Neuronal stem cell (in vitro differentiated cells): ENCODE data around the gene CCNT2.

Experiments used
- DNase-seq: peaks from one replicate; pipeline ENCODE4 v3.0.0-alpha.2; 2013; ENCODE audit warnings: low spot score
- H2AFZ ChIP-seq: one replicate; pipeline ENCODE4 v1.6.1; 2013; ENCODE audit warnings: mild to moderate bottlenecking, low read length, inconsistent platforms
- H2AK5ac ChIP-seq: 2 replicates; pipeline ENCODE4 v1.6.1; 2013; ENCODE audit warnings: low read depth, mild to moderate bottlenecking, inconsistent platforms, low read length, moderate library complexity, mixed read lengths
- H2BK120ac ChIP-seq: 2 replicates; pipeline ENCODE4 v1.6.1; 2013; ENCODE audit warnings: low read depth, mild to moderate bottlenecking, inconsistent platforms, low read length, moderate library complexity, mixed read lengths
- H2BK12ac ChIP-seq: one replicate; pipeline ENCODE4 v1.6.1; 2013; ENCODE audit warnings: low read length, inconsistent platforms
- H2BK15ac ChIP-seq: 2 replicates; pipeline ENCODE4 v1.6.1; 2013; ENCODE audit warnings: mild to moderate bottlenecking, low read length, inconsistent platforms, mixed read lengths
- H2BK5ac ChIP-seq: one replicate; pipeline ENCODE4 v1.6.1; 2013; ENCODE audit warnings: inconsistent platforms, mild to moderate bottlenecking, low read length, moderate library complexity
- H3K14ac ChIP-seq: one replicate; pipeline ENCODE4 v1.6.1; 2013; ENCODE audit warnings: low read length, inconsistent platforms
- H3K18ac ChIP-seq: 2 replicates; pipeline ENCODE4 v1.6.1; 2013; ENCODE audit warnings: low read length, inconsistent platforms
- H3K23ac ChIP-seq: 2 replicates; pipeline ENCODE4 v1.6.1; 2013; ENCODE audit warnings: low read depth, mild to moderate bottlenecking, mixed read lengths, low read length, inconsistent platforms; ENCODE audit not compliant: poor library complexity
- H3K27ac ChIP-seq: replicated peaks from 3 replicates; pipeline ENCODE4 v1.5.1; 2013; ENCODE audit warnings: low read length, inconsistent platforms
- H3K27me3 ChIP-seq, 3 experiments: 2 replicates each; pipeline ENCODE4 v1.6.1; 2013; ENCODE audit warnings: low read length in 3 of 3, mild to moderate bottlenecking in 2 of 3, inconsistent platforms in 1 of 3, low read depth in 1 of 3, mixed read lengths in 1 of 3, moderate library complexity in 1 of 3; ENCODE audit not compliant: control insufficient read depth in 3 of 3, insufficient read depth in 3 of 3
- H3K36me3 ChIP-seq, 2 donors: replicated peaks in 1 of 2; 2 replicates each; pipeline ENCODE4 v1.6.1; 2013; ENCODE audit warnings: low read length in 2 of 2; ENCODE audit not compliant: control insufficient read depth in 2 of 2, insufficient read depth in 2 of 2
- H3K4ac ChIP-seq: 2 replicates; pipeline ENCODE4 v1.6.1; 2013; ENCODE audit warnings: inconsistent platforms, mild to moderate bottlenecking, low read length, moderate library complexity
- H3K4me1 ChIP-seq, 2 donors: 1 replicate in 1 of 2; 2 replicates in 1 of 2; pipeline ENCODE4 v1.6.1; 2013; ENCODE audit warnings: low read length in 2 of 2, low read depth in 1 of 2; ENCODE audit not compliant: control insufficient read depth in 2 of 2, insufficient read depth in 1 of 2
- H3K4me2 ChIP-seq: one replicate; pipeline ENCODE4 v1.6.1; 2013; ENCODE audit warnings: mild to moderate bottlenecking, low read length, inconsistent platforms; ENCODE audit not compliant: insufficient read depth, poor library complexity, severe bottlenecking
- H3K4me3 ChIP-seq, 2 donors: 2 replicates each; pipeline ENCODE4 v1.5.1; 2013; ENCODE audit warnings: low read length in 2 of 2, mild to moderate bottlenecking in 2 of 2, inconsistent platforms in 1 of 2, moderate library complexity in 1 of 2
- H3K79me1 ChIP-seq: one replicate; pipeline ENCODE4 v1.6.1; 2013; ENCODE audit warnings: low read depth, mild to moderate bottlenecking, inconsistent platforms, low read length, moderate library complexity
- H3K9ac ChIP-seq: one replicate; pipeline ENCODE4 v1.6.1; 2013; ENCODE audit warnings: mild to moderate bottlenecking, low read depth, low read length, inconsistent platforms; ENCODE audit not compliant: poor library complexity
- H3K9me3 ChIP-seq, 2 donors: replicated peaks in 1 of 2; 2 replicates each; pipeline versions ENCODE3 to v1.6.1; 2013; ENCODE audit warnings: low read length in 2 of 2, mild to moderate bottlenecking in 2 of 2, inconsistent platforms in 1 of 2, low read depth in 1 of 2, mixed read lengths in 1 of 2, moderate library complexity in 1 of 2; ENCODE audit not compliant: control insufficient read depth in 2 of 2, insufficient read depth in 1 of 2
- H4K8ac ChIP-seq: one replicate; pipeline ENCODE4 v1.6.1; 2013; ENCODE audit warnings: low read depth, mild to moderate bottlenecking, inconsistent platforms, low read length, moderate library complexity
- H4K91ac ChIP-seq: one replicate; pipeline ENCODE4 v1.6.1; 2013; ENCODE audit warnings: low read length, low read depth, mild to moderate bottlenecking, inconsistent platforms; ENCODE audit not compliant: poor library complexity
- WGBS, 2 donors: extraction: QIAGEN DNeasy Blood & Tissue Kit; methylation state at CpG; one replicate each; pipeline ENCODE4 v1.1.7; 2013; ENCODE audit warnings: missing lambda C conversion rate in 2 of 2, mixed read lengths in 1 of 2; ENCODE audit not compliant: insufficient read length in 2 of 2, insufficient replicate concordance in 1 of 2; ENCODE audit errors: extremely low coverage in 2 of 2; 5-methylcytosine and 5-hydroxymethylcytosine counted together

Gene CCNT2

GRCh38 chr2:134882773-134883172 is 35.8 kb upstream of the CCNT2 start:
- H2AFZ ChIP-seq, result no peak overlapping the region
- H2BK5ac ChIP-seq, result no peak overlapping the region
- H3K79me1 ChIP-seq, result no peaks in the 10 kb centered on the region
- H2BK12ac ChIP-seq, result no peak overlapping the region
- no peak overlapping the region for H3K4me3 ChIP-seq
- H3K36me3 ChIP-seq, result no peaks in the 10 kb centered on the region
- H2AK5ac ChIP-seq, result no peak overlapping the region
- no peak overlapping the region for H3K14ac ChIP-seq
- no peak overlapping the region for H2BK120ac ChIP-seq
- H4K91ac ChIP-seq, result no peak overlapping the region
- no peak overlapping the region for H3K18ac ChIP-seq
- H3K4me2 ChIP-seq, result no peak overlapping the region
- H3K9ac ChIP-seq, result no peak overlapping the region
- no peak overlapping the region for H3K27ac ChIP-seq
- no peak overlapping the region for H2BK15ac ChIP-seq
- H3K23ac ChIP-seq, result no peak overlapping the region
- H3K9me3 ChIP-seq, result no peaks in the 10 kb centered on the region
- no peaks in the 10 kb centered on the region for H3K27me3 ChIP-seq
- H3K4ac ChIP-seq, result no peak overlapping the region
- no peak for DNase-seq
- no peak overlapping the region for H4K8ac ChIP-seq
- no peaks in the 10 kb centered on the region for H3K4me1 ChIP-seq

DNA sequence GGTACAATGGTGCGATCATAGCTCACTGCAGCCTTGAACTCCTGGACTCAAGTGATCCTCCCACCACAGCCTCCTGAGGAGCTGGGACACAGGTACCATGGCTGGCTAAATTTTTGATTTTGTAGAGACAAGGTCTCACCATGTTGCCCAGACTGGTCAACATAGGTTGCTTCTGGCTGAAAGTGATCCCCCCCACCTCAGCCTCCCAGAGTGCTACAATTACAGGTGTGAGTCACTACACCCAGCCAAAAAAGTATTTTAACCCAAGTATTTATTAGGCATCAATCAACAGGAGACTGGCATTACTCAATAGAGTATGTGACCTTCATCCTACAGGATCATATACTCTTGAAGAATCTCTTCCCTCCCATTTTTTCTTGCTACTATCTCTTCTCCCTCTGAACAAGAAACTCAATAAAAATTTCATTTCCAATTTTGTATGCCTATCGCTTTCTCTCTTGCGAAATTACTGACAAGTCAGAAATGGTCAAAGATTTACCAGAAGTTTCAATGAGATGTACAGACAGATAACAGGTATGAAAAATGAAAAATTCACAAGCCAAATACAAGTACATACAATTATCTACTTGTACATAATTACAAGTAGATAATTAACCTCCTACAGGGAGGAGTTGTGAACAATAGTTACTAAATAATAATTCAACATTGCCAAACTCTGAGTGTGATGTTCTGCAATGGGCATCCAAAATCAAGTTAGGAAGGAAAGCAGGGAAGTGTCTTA is 34.9 kb upstream of the CCNT2 start:
- Histone ChIP-seq H3K4me3 (no peak overlapping the region), H3K4ac (no peak overlapping the region), H3K27ac (no peak overlapping the region), H3K14ac (no peak overlapping the region), H3K9me3 (no peaks in the 10 kb centered on the region), H3K79me1 (no peaks in the 10 kb centered on the region), H2BK120ac (no peak overlapping the region), H4K91ac (no peak overlapping the region), H2BK15ac (no peak overlapping the region), H3K23ac (no peak overlapping the region), H2BK12ac (no peak overlapping the region), H2BK5ac (no peak overlapping the region), H2AFZ (no peak overlapping the region), H4K8ac (no peak overlapping the region), H3K18ac (no peak overlapping the region), H3K4me1 (no peaks in the 10 kb centered on the region), H3K4me2 (no peak overlapping the region), H3K36me3 (no peaks in the 10 kb centered on the region), H3K9ac (no peak overlapping the region), H2AK5ac (no peak overlapping the region), H3K27me3 (no peaks in the 10 kb centered on the region)
- no CpG with 5 or more reads among the region's 3 CpGs for WGBS, 2 donors
- DNase-seq, result no peak

DNA sequence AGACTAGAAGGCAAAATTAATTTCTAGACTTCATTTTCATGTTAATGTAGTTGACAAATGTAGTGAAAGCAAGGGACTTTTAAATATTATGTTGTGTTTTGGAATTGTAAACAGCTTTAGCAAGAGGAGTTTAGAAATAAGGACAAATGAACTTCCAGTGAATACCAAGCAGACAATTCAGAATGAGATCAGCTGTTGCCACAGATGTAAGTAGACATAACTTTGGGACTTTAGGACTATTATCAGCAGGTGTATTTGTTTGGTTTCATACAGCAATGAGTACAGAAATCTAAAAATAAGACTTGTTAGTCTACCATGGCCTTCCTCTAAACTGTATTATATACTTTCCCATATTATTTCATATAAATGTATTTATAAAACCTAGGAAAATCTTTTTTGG is 34.2 kb upstream of the CCNT2 start:
- no peaks in the 10 kb centered on the region for H3K4me1 ChIP-seq
- no peak overlapping the region for H2BK12ac ChIP-seq
- no peak for DNase-seq
- H2BK15ac ChIP-seq, result no peak overlapping the region
- H4K91ac ChIP-seq, result no peak overlapping the region
- no peak overlapping the region for H4K8ac ChIP-seq
- H3K79me1 ChIP-seq, result no peaks in the 10 kb centered on the region
- H3K9ac ChIP-seq, result no peak overlapping the region
- no peak overlapping the region for H3K23ac ChIP-seq
- H3K4ac ChIP-seq, result no peak overlapping the region
- H3K9me3 ChIP-seq, result no peaks in the 10 kb centered on the region
- H3K14ac ChIP-seq, result no peak overlapping the region
- no peak overlapping the region for H3K4me2 ChIP-seq
- no peak overlapping the region for H2BK120ac ChIP-seq
- H3K18ac ChIP-seq, result no peak overlapping the region
- no peaks in the 10 kb centered on the region for H3K27me3 ChIP-seq
- no peaks in the 10 kb centered on the region for H3K36me3 ChIP-seq
- no peak overlapping the region for H3K27ac ChIP-seq
- H3K4me3 ChIP-seq, result no peak overlapping the region
- H2BK5ac ChIP-seq, result no peak overlapping the region
- no peak overlapping the region for H2AFZ ChIP-seq
- no peak overlapping the region for H2AK5ac ChIP-seq

DNA sequence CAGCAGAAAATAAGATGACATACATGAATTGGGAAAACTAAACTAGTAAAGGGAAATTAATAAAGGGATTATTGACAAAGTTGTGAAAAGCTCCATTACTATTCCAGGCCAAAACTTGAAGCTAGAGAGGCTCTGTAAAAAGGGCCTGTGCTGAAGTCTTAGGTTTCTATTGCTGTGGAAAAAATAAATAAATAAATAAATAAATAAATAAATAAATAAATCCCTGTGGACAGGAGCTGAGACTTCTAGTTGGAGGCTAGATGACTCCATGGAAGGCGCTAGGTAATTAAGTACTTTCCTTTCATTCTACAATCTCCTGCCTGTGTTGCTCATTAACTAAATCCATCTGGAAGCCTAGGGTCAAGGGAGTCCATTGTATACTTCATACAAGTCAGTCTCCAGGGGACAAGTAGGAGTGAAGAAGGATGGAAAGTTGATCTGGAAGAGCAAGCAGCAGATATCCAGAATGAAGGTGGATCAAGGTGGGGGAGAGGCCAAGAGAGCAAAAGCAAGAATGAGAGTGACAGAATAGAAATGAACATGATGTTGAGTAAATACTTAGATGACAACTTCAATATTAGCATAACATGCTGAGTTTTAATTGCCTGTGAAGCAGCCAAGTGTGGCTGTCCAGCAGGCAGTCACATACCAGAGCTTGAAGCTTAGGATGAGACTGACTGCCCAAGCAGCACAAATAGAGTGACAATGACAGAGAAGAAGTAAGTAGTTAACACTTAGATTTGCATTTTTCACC is 26.2 kb upstream of the CCNT2 start:
- no peak overlapping the region for H3K23ac ChIP-seq
- no peak overlapping the region for H2AK5ac ChIP-seq
- no peak overlapping the region for H3K27ac ChIP-seq
- H2BK12ac ChIP-seq, result no peak overlapping the region
- H2AFZ ChIP-seq, result no peak overlapping the region
- peaks cover 0 to 2% of the 10 kb centered on the region in 2 donors for H3K4me1 ChIP-seq
- H2BK5ac ChIP-seq, result no peak overlapping the region
- H3K27me3 ChIP-seq, result no peaks in the 10 kb centered on the region
- no peak overlapping the region for H2BK15ac ChIP-seq
- H3K9ac ChIP-seq, result no peak overlapping the region
- WGBS, 2 donors, result no CpG with 5 or more reads among the region's 1 CpG
- H3K4me2 ChIP-seq, result no peak overlapping the region
- H3K79me1 ChIP-seq, result no peaks in the 10 kb centered on the region
- no peak overlapping the region for H3K4ac ChIP-seq
- no peak for DNase-seq
- H3K14ac ChIP-seq, result no peak overlapping the region
- H3K18ac ChIP-seq, result no peak overlapping the region
- no peak overlapping the region for H4K91ac ChIP-seq
- no peak overlapping the region for H4K8ac ChIP-seq
- no peak overlapping the region for H2BK120ac ChIP-seq
- H3K36me3 ChIP-seq, result no peaks in the 10 kb centered on the region
- no peak overlapping the region for H3K4me3 ChIP-seq
- no peaks in the 10 kb centered on the region for H3K9me3 ChIP-seq
